Endodermal cell (in vitro differentiated cells): ENCODE results near the gene CENPVL1. TPM values are rescaled to one million over a fixed set of nuclear protein-coding genes. Genes with fewer than 3 reads are reported as not detected.
"Not testable (repeated sequence)": the region's sequence is repeated elsewhere in the genome, so short reads cannot be mapped to it uniquely, and the experiment has no call there.

Experiments
- DNase-seq: peaks from one replicate; pipeline ENCODE4 v3.0.0-alpha.2; 2017
- H3K27ac ChIP-seq: 2 replicates; pipeline ENCODE4 v1.5.1; 2013; ENCODE audit warnings: mild to moderate bottlenecking, low read depth, low read length, moderate library complexity
- H3K27me3 ChIP-seq: 2 replicates; pipeline ENCODE4 v1.6.1; 2013; ENCODE audit warnings: mild to moderate bottlenecking, low read length, moderate library complexity; ENCODE audit not compliant: insufficient read depth, control insufficient read depth, poor library complexity, severe bottlenecking
- H3K36me3 ChIP-seq: 2 replicates; pipeline ENCODE4 v1.7.0; 2013; ENCODE audit warnings: mild to moderate bottlenecking, low read length, moderate library complexity; ENCODE audit not compliant: control insufficient read depth, insufficient read depth
- H3K4me1 ChIP-seq: one replicate; pipeline ENCODE4 v1.7.0; 2013; ENCODE audit warnings: low read length; ENCODE audit not compliant: control insufficient read depth, insufficient read depth
- H3K4me3 ChIP-seq: 2 replicates; pipeline ENCODE4 v1.5.1; 2013; ENCODE audit warnings: mild to moderate bottlenecking, low read length, moderate library complexity
- H3K9ac ChIP-seq: 2 replicates; pipeline ENCODE4 v1.6.1; 2013; ENCODE audit warnings: mild to moderate bottlenecking, low read length, moderate library complexity; ENCODE audit not compliant: poor library complexity, severe bottlenecking; ENCODE audit errors: extremely low read depth
- H3K9me3 ChIP-seq: 2 replicates; pipeline ENCODE4 v1.6.1; 2013; ENCODE audit warnings: mild to moderate bottlenecking, low read length, moderate library complexity; ENCODE audit not compliant: control insufficient read depth
- H3K27ac Mint-ChIP-seq: 2 replicates; pipeline ENCODE4 v1.8.0; 2020; ENCODE audit warnings: mixed read lengths
- H3K27me3 Mint-ChIP-seq: 2 replicates; pipeline ENCODE4 v1.8.0; 2021; ENCODE audit warnings: mild to moderate bottlenecking, mixed read lengths; ENCODE audit not compliant: insufficient read depth
- H3K36me3 Mint-ChIP-seq: 2 replicates; pipeline ENCODE4 v1.8.0; 2020; ENCODE audit warnings: low read depth, mixed read lengths
- H3K4me1 Mint-ChIP-seq: 2 replicates; pipeline ENCODE4 v1.8.0; 2020; ENCODE audit warnings: mixed read lengths
- H3K4me3 Mint-ChIP-seq: 2 replicates; pipeline ENCODE4 v1.8.0; 2020; ENCODE audit warnings: mild to moderate bottlenecking, moderate library complexity, mixed read lengths
- H3K9me3 Mint-ChIP-seq: 2 replicates; pipeline ENCODE4 v1.8.0; 2020; ENCODE audit warnings: mild to moderate bottlenecking, mixed read lengths
- CTCF ChIP-seq: fragments of 200-600 bp; sonication (generic); conservative IDR thresholded peaks from 2 replicates; pipeline ENCODE4 v1.5.0; 2021; ENCODE audit warnings: antibody characterized with exemption, mild to moderate bottlenecking
- WGBS, 2 experiments: methylation state at CpG; one replicate each; pipeline versions ENCODE4 v1.1.5 to v1.1.7; 2013; ENCODE audit warnings: missing lambda C conversion rate in 2 of 2, mixed read lengths in 1 of 2; ENCODE audit not compliant: insufficient coverage in 1 of 2, insufficient read length in 1 of 2; 5-methylcytosine and 5-hydroxymethylcytosine counted together
- long read RNA-seq, 4 experiments: library from polyadenylated mRNA in 2 of 4; library from RNA in 1 of 4; library from capped mRNA in 1 of 4; stranded (forward) in 3 of 4; unstranded in 1 of 4; transcript quantifications; one replicate each; pipeline ENCODE4 v2.0.0, GENCODE V29; 2020 to 2021; ENCODE audit warnings: inconsistent platforms in 1 of 4
- polyA plus RNA-seq, 2 experiments: library from polyadenylated mRNA; stranded (reverse); fragments of 50-300 nt; gene quantifications; one replicate each; pipeline ENCODE4 v1.2.3, GENCODE V29; 2013
- total RNA-seq, 2 donors: library from RNA; stranded (reverse); fragmentation: NEBNext Ultra II Directional in 1 of 2; extraction: Animal tissue kit (Norgen Biotek cat#: 25700) in 1 of 2; gene quantifications; 2 replicates in 1 of 2; 3 replicates in 1 of 2; pipeline ENCODE4 v1.2.1, GENCODE V29; 2021

The CENPVL1 gene
- total RNA-seq, result under 1 TPM; 0.53 to 0.64 TPM
- polyA plus RNA-seq (2013, experiment 1 of 2), result 1.5 TPM
- 0.75 TPM for polyA plus RNA-seq (2013, experiment 2 of 2)
- long read RNA-seq, experiment 1, partial matches to known transcripts, result 0 of 3 reads
- long read RNA-seq, experiment 1, other reads (novel, unspliced or antisense), result 0 of 3 reads
- long read RNA-seq, experiment 2, result 0 reads
- long read RNA-seq, experiment 3, result 0 reads
- long read RNA-seq, experiment 4, result 0 reads

DNA sequence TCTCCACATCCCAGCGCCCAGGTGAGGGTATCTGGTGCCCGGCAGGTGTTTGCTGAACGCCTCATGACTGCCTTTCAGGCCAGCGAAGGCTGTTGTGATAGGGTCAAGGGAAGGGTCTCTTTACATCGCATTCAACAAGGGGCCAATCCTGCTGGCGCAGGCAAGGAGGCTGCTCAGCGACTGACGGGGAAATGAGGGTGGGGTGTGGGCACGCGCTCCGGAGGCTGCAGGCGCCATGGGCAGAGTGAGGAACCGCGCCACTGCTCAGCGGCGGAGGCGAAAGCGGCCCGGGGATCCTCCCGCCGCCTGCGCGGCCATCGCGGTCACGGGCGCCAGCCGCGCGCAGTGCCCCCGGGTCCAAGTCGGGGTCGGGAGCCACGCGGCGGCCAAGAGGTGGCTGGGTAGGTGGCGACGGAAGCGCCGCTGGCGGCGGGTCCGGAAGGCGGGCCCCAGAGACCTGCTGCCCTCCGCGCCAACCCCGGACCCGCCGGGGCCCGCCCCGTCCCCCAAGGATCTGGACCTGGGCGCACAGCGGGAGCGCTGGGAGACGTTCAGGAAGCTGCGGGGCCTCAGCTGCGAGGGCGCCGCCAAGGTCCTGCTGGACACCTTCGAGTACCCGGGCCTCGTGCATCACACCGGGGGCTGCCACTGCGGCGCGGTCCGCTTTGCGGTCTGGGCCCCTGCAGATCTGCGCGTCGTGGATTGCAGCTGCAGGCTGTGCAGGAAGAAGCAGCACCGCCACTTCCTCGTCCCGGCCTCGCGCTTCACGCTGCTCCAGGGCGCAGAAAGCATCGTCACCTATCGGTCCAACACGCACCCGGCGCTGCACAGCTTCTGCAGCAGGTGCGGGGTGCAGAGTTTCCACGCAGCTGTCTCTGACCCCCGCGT is at the start of gene CENPVL1:
Gene CENPVL1 (plus strand): TSS at position 236 of the 888 bp plus-strand sequence. CDS start 0 bp downstream, at position 236.
- not testable (repeated sequence) for H3K27me3 Mint-ChIP-seq, H3K4me3 Mint-ChIP-seq, H3K9me3 ChIP-seq, H3K36me3 Mint-ChIP-seq, H3K4me1 Mint-ChIP-seq, H3K9me3 Mint-ChIP-seq, H3K36me3 ChIP-seq, H3K27ac Mint-ChIP-seq, H3K4me1 ChIP-seq, H3K27me3 ChIP-seq, DNase-seq, H3K27ac ChIP-seq, H3K4me3 ChIP-seq, H3K9ac ChIP-seq
- no CpG with 5 or more reads among the region's 87 CpGs for WGBS, 2 experiments

DNA sequence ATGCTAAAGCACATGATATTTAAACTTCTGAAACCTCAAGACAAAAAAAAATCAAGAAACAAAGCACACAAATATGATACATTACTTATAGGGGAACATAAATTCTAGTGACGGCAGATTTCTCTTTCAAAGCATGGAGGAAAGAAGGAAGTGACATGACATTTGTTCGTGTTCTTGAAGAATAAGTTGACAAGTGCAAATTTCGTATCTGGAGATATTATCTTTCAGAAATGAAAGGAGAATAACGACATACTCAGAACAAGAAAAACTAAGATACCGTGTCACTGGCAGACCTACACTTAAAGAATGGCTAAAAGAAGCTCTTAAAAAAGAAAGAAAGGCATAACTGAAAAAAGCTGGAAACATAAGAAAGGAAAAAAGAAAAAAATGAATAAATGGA is 44.3 kb upstream of the CENPVL1 start:
- Histone ChIP-seq H3K27ac (no peak overlapping the region), H3K4me1 (no peaks in the 10 kb centered on the region), H3K4me3 (no peak overlapping the region), H3K27me3 (no peaks in the 10 kb centered on the region), H3K9ac (no peak overlapping the region), H3K36me3 (no peaks in the 10 kb centered on the region), H3K9me3 (no peaks in the 10 kb centered on the region)
- Mint-ChIP-seq H3K27ac (no peak overlapping the region), H3K27me3 (peaks cover 12% of the 10 kb centered on the region), H3K4me1 (no peaks in the 10 kb centered on the region), H3K4me3 (no peak overlapping the region), H3K36me3 (no peaks in the 10 kb centered on the region), H3K9me3 (peaks cover 35% of the 10 kb centered on the region)
- no peak for DNase-seq
- no peak for TF ChIP-seq CTCF
- 92 to 100% methylated on average over 2 of the region's 5 CpGs for WGBS, 2 experiments

- H3K36me3 ChIP-seq, H3K9me3 ChIP-seq, H3K4me1 ChIP-seq, DNase-seq, H3K4me3 ChIP-seq, H3K27ac Mint-ChIP-seq, H3K4me3 Mint-ChIP-seq, H3K36me3 Mint-ChIP-seq, H3K9me3 Mint-ChIP-seq, H3K27ac ChIP-seq, H3K9ac ChIP-seq, H3K27me3 ChIP-seq, H3K4me1 Mint-ChIP-seq, H3K27me3 Mint-ChIP-seq: not testable (repeated sequence)
- no CpG with 5 or more reads among the region's 18 CpGs for WGBS, 2 experiments
Observed at GRCh38 chrX:51679689-51680433, 30.5 kb upstream of the CENPVL1 start.

DNA sequence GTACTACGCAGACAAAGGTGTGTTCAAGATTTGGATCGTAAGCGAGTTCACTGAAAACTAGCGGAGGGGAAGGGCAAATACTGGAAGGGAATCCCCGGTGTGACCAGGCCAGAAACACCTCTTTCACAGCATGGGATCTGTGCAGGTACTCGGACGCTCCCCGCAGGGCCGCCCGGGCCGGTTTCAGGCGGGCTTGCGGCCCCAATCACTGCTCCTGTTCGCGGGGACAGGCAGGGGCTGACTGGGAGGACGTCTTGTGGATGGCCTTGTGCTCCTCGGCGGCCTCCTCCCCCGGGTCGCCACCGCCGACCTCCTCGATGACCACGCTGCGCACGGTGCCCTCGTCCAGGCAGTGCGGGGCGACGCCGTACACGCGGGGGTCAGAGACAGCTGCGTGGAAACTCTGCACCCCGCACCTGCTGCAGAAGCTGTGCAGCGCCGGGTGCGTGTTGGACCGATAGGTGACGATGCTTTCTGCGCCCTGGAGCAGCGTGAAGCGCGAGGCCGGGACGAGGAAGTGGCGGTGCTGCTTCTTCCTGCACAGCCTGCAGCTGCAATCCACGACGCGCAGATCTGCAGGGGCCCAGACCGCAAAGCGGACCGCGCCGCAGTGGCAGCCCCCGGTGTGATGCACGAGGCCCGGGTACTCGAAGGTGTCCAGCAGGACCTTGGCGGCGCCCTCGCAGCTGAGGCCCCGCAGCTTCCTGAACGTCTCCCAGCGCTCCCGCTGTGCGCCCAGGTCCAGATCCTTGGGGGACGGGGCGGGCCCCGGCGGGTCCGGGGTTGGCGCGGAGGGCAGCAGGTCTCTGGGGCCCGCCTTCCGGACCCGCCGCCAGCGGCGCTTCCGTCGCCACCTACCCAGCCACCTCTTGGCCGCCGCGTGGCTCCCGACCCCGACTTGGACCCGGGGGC is 28.2 kb upstream of the CENPVL1 start:
- H3K4me3 ChIP-seq, H3K9ac ChIP-seq, H3K36me3 Mint-ChIP-seq, H3K4me1 Mint-ChIP-seq, H3K9me3 ChIP-seq, H3K9me3 Mint-ChIP-seq, H3K27me3 Mint-ChIP-seq, H3K4me3 Mint-ChIP-seq, H3K27ac ChIP-seq, H3K4me1 ChIP-seq, DNase-seq, H3K27me3 ChIP-seq, H3K27ac Mint-ChIP-seq, H3K36me3 ChIP-seq: not testable (repeated sequence)
- no CpG with 5 or more reads among the region's 88 CpGs for WGBS, 2 experiments

DNA sequence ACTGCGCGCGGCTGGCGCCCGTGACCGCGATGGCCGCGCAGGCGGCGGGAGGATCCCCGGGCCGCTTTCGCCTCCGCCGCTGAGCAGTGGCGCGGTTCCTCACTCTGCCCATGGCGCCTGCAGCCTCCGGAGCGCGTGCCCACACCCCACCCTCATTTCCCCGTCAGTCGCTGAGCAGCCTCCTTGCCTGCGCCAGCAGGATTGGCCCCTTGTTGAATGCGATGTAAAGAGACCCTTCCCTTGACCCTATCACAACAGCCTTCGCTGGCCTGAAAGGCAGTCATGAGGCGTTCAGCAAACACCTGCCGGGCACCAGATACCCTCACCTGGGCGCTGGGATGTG is 27.6 kb upstream of the CENPVL1 start, which contains the start of gene CENPVL2:
Gene CENPVL2 (minus strand): TSS at position 112 of the 343 bp plus-strand sequence. CDS start 0 bp downstream, at position 112.
- WGBS, 2 experiments, result no CpG with 5 or more reads among the region's 30 CpGs
- H3K27ac ChIP-seq, H3K4me3 Mint-ChIP-seq, H3K27me3 Mint-ChIP-seq, H3K27ac Mint-ChIP-seq, H3K9me3 ChIP-seq, H3K4me1 ChIP-seq, H3K9me3 Mint-ChIP-seq, DNase-seq, H3K9ac ChIP-seq, H3K36me3 ChIP-seq, H3K36me3 Mint-ChIP-seq, H3K27me3 ChIP-seq, H3K4me1 Mint-ChIP-seq, H3K4me3 ChIP-seq: not testable (repeated sequence)
